ENCODE data around the gene YARS2.

DNA sequence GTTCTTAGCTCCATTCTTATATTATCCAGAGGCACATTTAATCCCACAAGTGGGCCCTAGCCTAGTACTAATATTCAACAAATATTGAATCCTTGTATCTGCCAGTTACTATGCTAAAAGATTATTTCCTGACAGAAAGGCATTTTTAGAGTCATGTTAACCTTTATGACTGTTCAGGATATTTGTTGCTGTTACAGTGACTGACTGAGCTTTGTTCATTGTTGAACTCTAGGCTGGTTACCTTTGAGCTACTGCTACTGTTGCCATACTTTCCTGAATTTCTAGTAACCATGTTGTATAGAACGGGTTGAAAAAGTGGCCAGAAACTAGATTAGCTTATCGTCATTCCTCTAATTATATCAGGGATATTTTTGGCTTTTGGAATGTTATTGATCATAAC lies 46.8 kb downstream of the YARS2 start:
- TF ChIP-seq, protein P1, sequence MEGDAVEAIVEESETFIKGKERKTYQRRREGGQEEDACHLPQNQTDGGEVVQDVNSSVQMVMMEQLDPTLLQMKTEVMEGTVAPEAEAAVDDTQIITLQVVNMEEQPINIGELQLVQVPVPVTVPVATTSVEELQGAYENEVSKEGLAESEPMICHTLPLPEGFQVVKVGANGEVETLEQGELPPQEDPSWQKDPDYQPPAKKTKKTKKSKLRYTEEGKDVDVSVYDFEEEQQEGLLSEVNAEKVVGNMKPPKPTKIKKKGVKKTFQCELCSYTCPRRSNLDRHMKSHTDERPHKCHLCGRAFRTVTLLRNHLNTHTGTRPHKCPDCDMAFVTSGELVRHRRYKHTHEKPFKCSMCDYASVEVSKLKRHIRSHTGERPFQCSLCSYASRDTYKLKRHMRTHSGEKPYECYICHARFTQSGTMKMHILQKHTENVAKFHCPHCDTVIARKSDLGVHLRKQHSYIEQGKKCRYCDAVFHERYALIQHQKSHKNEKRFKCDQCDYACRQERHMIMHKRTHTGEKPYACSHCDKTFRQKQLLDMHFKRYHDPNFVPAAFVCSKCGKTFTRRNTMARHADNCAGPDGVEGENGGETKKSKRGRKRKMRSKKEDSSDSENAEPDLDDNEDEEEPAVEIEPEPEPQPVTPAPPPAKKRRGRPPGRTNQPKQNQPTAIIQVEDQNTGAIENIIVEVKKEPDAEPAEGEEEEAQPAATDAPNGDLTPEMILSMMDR (IDR thresholded peaks at IDR 0.05; ENCODE audit: poor library complexity, severe bottlenecking): no peak
- no peak for TF ChIP-seq POLR2AphosphoS5 (IDR thresholded peaks at IDR 0.05)
